Neural crest cell (in vitro differentiated cells): ENCODE measurements around the gene EVL. TPM values are rescaled to one million over a fixed set of nuclear protein-coding genes. Genes with fewer than 3 reads are reported as not detected.

ENCODE experiments used
- DNase-seq: peaks from one replicate; pipeline ENCODE4 v3.0.0; 2021; ENCODE audit warnings: low read depth, mixed read lengths, low spot score
- H3K27ac Mint-ChIP-seq: one replicate; pipeline ENCODE4 v1.8.0; 2021; ENCODE audit warnings: mild to moderate bottlenecking, mixed read lengths; ENCODE audit not compliant: unreplicated experiment
- H3K27me3 Mint-ChIP-seq: 2 replicates; pipeline ENCODE4 v1.8.0; 2021; ENCODE audit warnings: low read depth, mild to moderate bottlenecking, mixed read lengths
- H3K36me3 Mint-ChIP-seq: 2 replicates; pipeline ENCODE4 v1.8.0; 2021; ENCODE audit warnings: low read depth, mild to moderate bottlenecking, mixed read lengths
- H3K4me1 Mint-ChIP-seq: 2 replicates; pipeline ENCODE4 v1.8.0; 2021; ENCODE audit warnings: mixed read lengths
- H3K4me3 Mint-ChIP-seq: one replicate; pipeline ENCODE4 v1.8.0; 2021; ENCODE audit warnings: mild to moderate bottlenecking, mixed read lengths
- H3K9me3 Mint-ChIP-seq: 2 replicates; pipeline ENCODE4 v1.8.0; 2021; ENCODE audit warnings: mixed read lengths
- total RNA-seq: library from RNA; stranded (reverse); gene quantifications from 2 replicates; pipeline ENCODE4 v1.2.1, GENCODE V29; 2021
- TF ChIP-seq, protein P1 (sequence below): fragments of 200-600 bp; sonication (generic); conservative IDR thresholded peaks from 2 replicates; pipeline ENCODE4 v1.5.0; 2021; ENCODE audit warnings: antibody characterized with exemption, mild to moderate bottlenecking

Gene EVL
- total RNA-seq, 1 donor from 2014 or later: 218 TPM

DNA sequence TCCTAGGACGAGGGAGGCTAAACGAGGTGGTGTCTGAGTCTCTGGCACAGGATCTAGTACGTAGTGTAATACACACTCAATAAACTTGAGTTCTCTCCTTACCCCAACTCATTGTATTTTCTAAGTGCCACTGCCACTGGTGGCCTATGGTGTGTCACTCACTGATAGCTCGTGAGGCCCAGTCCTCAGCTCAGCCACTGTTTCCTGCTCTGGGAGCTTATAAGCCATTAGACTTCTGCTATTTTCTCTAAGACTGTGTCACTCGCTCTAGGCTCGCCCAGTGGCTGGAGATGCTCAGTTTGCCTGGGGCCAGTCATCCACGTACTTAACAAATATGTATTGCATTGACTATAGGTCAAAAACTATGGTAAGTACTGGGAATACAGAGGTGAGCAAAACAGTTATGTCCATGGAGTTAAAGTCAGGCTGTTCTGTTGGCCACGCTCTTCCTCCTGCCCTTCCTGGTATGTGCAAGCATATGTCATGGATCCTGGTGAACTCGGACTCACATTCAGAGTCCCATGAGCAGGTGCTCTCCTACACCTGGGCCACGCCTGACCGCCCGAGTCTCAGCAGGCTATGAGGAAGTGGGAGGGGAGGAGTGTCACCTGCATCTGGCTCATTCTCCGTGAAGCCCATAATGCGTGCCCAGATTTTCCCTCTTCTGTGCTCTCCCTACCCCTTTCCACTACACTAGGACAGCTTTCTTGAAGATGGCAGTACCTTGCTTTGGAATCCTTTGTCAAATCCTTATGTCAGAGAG lies 52.6 kb downstream of the EVL start:
- Mint-ChIP-seq H3K36me3 (no peaks in the 10 kb centered on the region), H3K9me3 (no peaks in the 10 kb centered on the region), H3K4me3 (no peak overlapping the region), H3K27ac (peak overlapping the region; percentile 88), H3K4me1 (peaks cover 27% of the 10 kb centered on the region), H3K27me3 (no peaks in the 10 kb centered on the region)
- TF ChIP-seq, protein P1, sequence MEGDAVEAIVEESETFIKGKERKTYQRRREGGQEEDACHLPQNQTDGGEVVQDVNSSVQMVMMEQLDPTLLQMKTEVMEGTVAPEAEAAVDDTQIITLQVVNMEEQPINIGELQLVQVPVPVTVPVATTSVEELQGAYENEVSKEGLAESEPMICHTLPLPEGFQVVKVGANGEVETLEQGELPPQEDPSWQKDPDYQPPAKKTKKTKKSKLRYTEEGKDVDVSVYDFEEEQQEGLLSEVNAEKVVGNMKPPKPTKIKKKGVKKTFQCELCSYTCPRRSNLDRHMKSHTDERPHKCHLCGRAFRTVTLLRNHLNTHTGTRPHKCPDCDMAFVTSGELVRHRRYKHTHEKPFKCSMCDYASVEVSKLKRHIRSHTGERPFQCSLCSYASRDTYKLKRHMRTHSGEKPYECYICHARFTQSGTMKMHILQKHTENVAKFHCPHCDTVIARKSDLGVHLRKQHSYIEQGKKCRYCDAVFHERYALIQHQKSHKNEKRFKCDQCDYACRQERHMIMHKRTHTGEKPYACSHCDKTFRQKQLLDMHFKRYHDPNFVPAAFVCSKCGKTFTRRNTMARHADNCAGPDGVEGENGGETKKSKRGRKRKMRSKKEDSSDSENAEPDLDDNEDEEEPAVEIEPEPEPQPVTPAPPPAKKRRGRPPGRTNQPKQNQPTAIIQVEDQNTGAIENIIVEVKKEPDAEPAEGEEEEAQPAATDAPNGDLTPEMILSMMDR: no peak
- DNase-seq: no peak

GRCh38 chr14:100118396-100119011 lies 53.3 kb downstream of the EVL start:
- Mint-ChIP-seq H3K27ac (no peak overlapping the region), H3K9me3 (no peaks in the 10 kb centered on the region), H3K4me3 (no peak overlapping the region), H3K27me3 (no peaks in the 10 kb centered on the region), H3K36me3 (peaks cover 3% of the 10 kb centered on the region), H3K4me1 (peaks cover 20% of the 10 kb centered on the region)
- DNase-seq: no peak
- TF ChIP-seq, protein P1: no peak

DNA sequence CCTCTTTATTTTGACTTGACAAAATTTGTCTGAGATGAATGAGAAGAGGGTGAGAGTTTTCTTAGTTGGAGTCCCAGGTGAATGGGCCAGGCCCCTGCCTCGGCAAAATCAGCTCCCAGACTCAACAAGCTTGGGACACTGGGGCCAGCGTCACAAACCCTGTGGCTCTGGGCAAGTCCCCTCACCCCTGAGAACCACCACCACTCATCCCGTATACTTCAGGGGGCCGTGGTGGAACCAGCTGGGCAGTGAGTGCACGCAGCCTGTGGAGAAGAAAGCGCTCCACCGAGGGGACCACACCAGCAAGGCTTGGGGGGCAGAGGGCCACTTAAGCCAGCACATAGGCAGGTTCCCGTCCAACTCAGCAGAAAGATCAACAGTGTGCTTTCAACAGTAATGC lies 54.0 kb downstream of the EVL start:
- H3K27ac Mint-ChIP-seq: no peak overlapping the region
- DNase-seq: no peak
- TF ChIP-seq, protein P1: no peak
- H3K4me1 Mint-ChIP-seq: peaks cover 15% of the 10 kb centered on the region
- no peaks in the 10 kb centered on the region for H3K9me3 Mint-ChIP-seq
- no peak overlapping the region for H3K4me3 Mint-ChIP-seq
- H3K27me3 Mint-ChIP-seq: no peaks in the 10 kb centered on the region
- H3K36me3 Mint-ChIP-seq: peaks cover 3% of the 10 kb centered on the region

DNA sequence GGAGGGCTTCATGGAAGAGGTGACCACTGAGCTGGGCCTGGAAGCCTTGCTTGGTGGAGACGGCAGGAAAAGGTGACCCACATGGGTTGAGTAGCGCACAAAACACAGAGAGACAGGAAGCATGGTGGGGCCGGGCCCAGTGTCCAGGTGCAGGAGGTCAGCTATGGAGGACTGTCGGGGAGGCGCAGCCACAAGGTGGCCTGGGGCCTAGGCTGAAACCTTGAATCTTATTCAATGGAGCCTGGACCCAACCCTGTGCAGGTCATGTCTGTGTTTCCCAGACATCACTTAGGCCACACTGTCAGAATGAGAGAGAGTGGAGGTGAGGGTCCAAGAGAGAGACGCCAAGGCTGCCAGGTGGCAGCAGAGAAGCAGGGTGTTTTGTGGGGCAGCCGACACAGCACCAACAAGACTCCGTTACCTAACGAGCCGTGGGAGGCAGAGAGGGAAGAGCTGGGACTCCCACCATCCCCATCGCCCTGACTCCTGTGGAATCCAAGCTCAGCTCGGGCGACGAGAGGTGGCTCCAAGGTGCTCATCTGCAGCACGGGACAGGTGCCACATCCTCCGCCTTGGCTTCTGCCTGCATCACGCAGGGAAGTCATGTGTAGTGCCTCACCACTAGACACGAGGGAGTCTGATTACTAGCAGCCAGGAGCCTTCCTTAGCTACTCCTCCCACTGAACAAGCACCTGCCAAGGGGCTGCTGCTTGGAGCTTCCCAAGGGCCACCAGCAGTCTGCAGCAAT lies 55.5 kb downstream of the EVL start:
- no peak for DNase-seq
- H3K4me3 Mint-ChIP-seq: no peak overlapping the region
- H3K36me3 Mint-ChIP-seq: peaks cover 7% of the 10 kb centered on the region
- TF ChIP-seq, protein P1: no peak
- H3K9me3 Mint-ChIP-seq: no peaks in the 10 kb centered on the region
- no peaks in the 10 kb centered on the region for H3K27me3 Mint-ChIP-seq
- no peak overlapping the region for H3K27ac Mint-ChIP-seq
- H3K4me1 Mint-ChIP-seq: peaks cover 4% of the 10 kb centered on the region

DNA sequence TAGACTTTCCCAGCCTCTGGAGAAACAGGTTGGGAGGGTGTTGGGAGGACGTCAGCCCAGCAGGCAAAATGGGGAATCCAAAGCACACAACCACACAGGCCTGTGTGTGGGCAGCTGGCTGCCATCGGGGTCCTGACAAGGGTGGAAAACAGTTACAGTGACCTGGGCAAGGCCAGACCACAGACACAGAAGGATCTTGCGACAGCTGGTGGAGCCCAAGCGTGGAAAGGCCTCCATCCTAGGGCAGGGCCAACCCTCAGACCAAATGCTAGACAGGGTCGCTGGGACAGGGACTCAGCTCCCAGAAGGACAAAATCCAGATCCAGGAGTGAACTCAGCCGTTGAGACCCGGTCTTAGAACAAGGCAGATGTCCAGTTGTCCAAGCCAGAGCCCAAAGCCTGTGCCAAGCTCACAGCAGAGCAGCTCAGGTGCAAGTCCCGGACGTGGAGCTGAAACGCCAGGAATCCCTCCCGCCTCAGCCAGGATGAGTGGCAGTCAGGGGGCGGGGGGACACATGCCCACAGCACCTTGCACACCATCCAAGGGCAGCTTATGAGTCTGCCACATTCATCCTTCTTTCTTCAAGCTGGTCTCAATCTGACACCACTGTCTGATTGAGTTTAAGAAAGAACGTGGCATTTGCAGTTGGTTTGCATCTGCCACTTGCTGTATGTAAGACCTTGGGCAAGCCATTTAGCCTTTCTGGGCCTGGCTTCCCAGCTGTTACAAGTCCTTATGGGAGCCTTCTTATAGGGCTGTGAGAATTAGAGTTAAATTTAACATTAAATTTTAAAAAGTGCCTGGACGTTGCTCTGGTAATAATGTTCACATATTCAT lies 56.6 kb downstream of the EVL start:
- no peaks in the 10 kb centered on the region for H3K27me3 Mint-ChIP-seq
- peaks cover 7% of the 10 kb centered on the region for H3K36me3 Mint-ChIP-seq
- no peak overlapping the region for H3K27ac Mint-ChIP-seq
- no peaks in the 10 kb centered on the region for H3K4me1 Mint-ChIP-seq
- no peaks in the 10 kb centered on the region for H3K9me3 Mint-ChIP-seq
- no peak for DNase-seq
- TF ChIP-seq, protein P1: no peak
- no peak overlapping the region for H3K4me3 Mint-ChIP-seq
